ENCODE data around the gene YTHDF2. TPM values are rescaled to one million over a fixed set of nuclear protein-coding genes. Genes with fewer than 3 reads are reported as not detected.

YTHDF2 gene
- total RNA-seq: 44.1 and 45.8 TPM in 2 replicates

GRCh38 chr1:28736450-28737306 lies at the start of gene YTHDF2:
Gene YTHDF2 (plus strand): TSS chr1:28736940. CDS start chr1:28737121, 181 bp downstream.

GRCh38 chr1:28811766-28812668 lies 75.3 kb downstream of the YTHDF2 start, which contains the start of gene OPRD1:
Gene OPRD1 (plus strand): TSS chr1:28812170. CDS start chr1:28812384, 214 bp downstream.

Other genes starting within 250 kb of the YTHDF2 start
- gene RCC1, start 230.9 kb upstream of the YTHDF2 start, total RNA-seq: 21.8 and 26.3 TPM in 2 replicates
- gene TRNAU1AP, start 183.9 kb upstream of the YTHDF2 start, total RNA-seq: 20.3 and 21.1 TPM in 2 replicates
- gene RAB42, start 144.7 kb upstream of the YTHDF2 start, total RNA-seq: 0.93 and 1.7 TPM in 2 replicates
- gene TAF12, start 93.9 kb upstream of the YTHDF2 start, total RNA-seq: 53.9 and 61.6 TPM in 2 replicates
- under 0.01 TPM in 1 of 2 replicates, not detected in the other for gene RNU11, start 88.3 kb upstream of the YTHDF2 start, total RNA-seq
- gene GMEB1, start 68.2 kb upstream of the YTHDF2 start, total RNA-seq: 7.0 and 7.8 TPM in 2 replicates
- gene OPRD1, start 75.2 kb downstream of the YTHDF2 start, total RNA-seq: under 0.01 TPM in 1 of 2 replicates, not detected in the other
- gene EPB41, start 177.6 kb downstream of the YTHDF2 start, total RNA-seq: 5.7 and 10.1 TPM in 2 replicates